Measurements from ENCODE around the gene PLA2G12A. TPM values are rescaled to one million over a fixed set of nuclear protein-coding genes. Genes with fewer than 3 reads are reported as not detected.

Gene PLA2G12A
- total RNA-seq, 4 donors from 2014 or later = 16.7 to 28.7 (median 25.5) TPM

GRCh38 chr4:109662116-109662515 lies 67.8 kb downstream of the PLA2G12A start:
- Histone ChIP-seq H3K27me3 (no peaks in the 10 kb centered on the region), H3K4me3 (no peak overlapping the region), H3K4me1 (no peaks in the 10 kb centered on the region), H3K9me3 (no peaks in the 10 kb centered on the region), H3K27ac (no peak overlapping the region), H3K36me3 (no peaks in the 10 kb centered on the region)
- TF ChIP-seq POLR2A (IDR thresholded peaks at IDR 0.05) (no peak), CTCF (IDR thresholded peaks at IDR 0.05) (no peak)
- no peak for DNase-seq
- intact Hi-C loops (cut with DNase I; ENCODE audit: low total_unique reads) = no loop called here

Small RNA genes within 50 kb of the gene (small RNA-seq; reads per million reads assigned to genes)
- not detected for gene HIGD1AP14

Other genes starting within 250 kb of the PLA2G12A start
- gene MCUB, start 169.8 kb downstream of the PLA2G12A start, total RNA-seq = 10 to 100 TPM in 3 of 4 donors, 1 to 10 TPM in 1; 3.3 to 34.8 (median 21.4) TPM
- 100 to 1,000 TPM in 1 of 4 donors, 10 to 100 TPM in 3; 17.0 to 121 (median 43.7) TPM for gene CASP6, start 26.6 kb downstream of the PLA2G12A start, total RNA-seq
- 100 to 1,000 TPM in 1 of 4 donors, 10 to 100 TPM in 3; 48.4 to 141 (median 72.9) TPM for gene CFI, start 71.9 kb upstream of the PLA2G12A start, total RNA-seq
- 10 to 100 TPM in 1 of 4 donors, 1 to 10 TPM in 2, not detected in 1; 8.2 to 12.1 (median 9.2) TPM for gene GAR1, start 85.7 kb upstream of the PLA2G12A start, total RNA-seq
- gene RRH, start 97.9 kb upstream of the PLA2G12A start, total RNA-seq = 1 to 10 TPM in 1 of 4 donors, under 1 TPM in 1, not detected in 2; 0.30 to 1.5 TPM
- under 1 TPM in 3 of 4 donors, not detected in 1; 0.21 to 0.27 (median 0.26) TPM for gene LRIT3, start 118.0 kb upstream of the PLA2G12A start, total RNA-seq
- gene EGF, start 182.8 kb upstream of the PLA2G12A start, total RNA-seq = 1 to 10 TPM; 1.0 to 3.5 (median 1.5) TPM

All from uterus (tissue), 4 donors.